GM18511 (cell line): ENCODE results near the gene PPP1R1B.

Experiments used
- ATAC-seq: cut with Tn5 transposase; IDR thresholded peaks from one replicate; pipeline ENCODE4 v1.9.1; 2021; ENCODE audit warnings: mild to moderate bottlenecking, moderate library complexity; ENCODE audit not compliant: unreplicated experiment

Gene PPP1R1B

DNA sequence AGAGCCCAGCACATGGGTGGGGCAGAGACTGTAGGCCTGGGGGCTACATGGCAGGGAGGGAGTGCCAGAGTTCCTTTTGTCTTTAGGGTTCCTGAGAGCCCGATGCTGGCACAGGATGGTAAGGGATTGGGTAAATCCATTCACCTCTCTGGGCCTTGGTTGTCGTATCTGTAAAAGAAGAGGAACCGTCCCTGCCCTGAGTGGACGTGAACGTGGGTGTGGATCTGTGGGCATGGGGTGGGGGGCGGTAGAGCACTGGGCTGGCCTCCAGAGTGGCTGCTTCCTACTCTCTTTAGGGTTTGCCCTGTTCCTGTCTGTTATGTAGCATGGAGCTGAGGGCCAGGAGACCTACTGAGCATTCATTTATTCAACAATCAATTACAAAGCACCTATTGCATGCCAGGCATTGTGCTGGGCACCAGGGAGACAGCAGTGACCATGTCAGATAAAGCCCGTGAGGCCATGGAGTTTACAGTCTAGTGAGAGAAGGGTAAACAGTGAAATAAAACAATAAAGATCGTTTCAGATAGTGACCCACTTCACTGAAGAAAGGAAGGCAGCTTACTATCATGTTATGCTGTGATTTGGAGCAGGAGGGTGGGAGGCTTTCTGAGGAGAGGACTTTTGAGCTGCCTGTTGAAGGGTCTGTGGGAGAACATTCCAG, 25.3 kb downstream of the PPP1R1B start:
- ATAC-seq = no peak

DNA sequence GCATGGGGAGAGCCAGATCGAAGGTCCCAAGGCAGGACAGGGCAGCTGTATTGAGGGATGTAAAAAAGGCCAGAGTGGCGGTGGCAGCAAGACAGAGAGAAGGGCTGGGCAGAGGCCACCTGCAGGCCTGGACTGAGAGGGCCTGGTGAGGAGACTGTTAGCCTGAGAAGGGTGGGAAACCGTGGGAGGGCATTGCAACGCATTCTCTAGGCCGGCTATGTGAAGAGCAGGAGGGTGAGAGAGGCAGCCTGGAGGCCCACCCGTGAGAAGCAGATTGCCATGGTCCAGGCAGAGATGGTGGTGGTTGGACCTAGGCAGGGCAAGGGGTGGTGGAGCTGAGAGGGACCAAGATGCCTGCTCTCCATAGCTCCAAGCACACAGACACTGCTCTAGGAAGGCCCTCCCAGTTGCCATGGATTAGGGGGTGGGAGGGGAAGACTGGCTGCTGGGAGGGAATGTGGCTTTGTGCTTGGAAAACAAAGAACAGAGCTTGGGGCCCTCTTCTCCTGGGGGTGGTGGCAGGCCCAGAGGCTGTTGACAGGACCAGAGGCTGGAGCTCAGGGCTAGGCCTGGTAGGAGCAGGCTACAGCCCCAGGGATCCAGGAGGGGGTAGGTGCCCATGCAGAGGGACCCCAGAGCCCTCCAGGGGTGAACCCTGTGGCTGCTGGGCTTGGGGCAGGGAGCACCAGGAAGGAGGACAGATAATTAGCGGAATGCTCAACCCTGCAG, 26.0 kb downstream of the PPP1R1B start:
- ATAC-seq = no peak

DNA sequence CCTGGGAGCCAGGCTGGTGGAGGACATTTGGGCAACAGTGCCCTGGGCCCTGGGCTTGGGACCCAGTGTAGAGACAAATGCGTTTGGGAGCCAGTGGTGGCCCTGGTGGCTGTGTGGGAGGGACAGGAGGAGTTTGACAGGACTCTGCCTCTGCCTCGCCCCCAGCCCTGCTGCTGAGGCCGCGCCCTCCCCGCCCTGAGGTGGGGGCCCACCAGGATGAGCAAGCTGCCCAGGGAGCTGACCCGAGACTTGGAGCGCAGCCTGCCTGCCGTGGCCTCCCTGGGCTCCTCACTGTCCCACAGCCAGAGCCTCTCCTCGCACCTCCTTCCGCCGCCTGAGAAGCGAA, 26.5 kb downstream of the PPP1R1B start:
- no peak for ATAC-seq

DNA sequence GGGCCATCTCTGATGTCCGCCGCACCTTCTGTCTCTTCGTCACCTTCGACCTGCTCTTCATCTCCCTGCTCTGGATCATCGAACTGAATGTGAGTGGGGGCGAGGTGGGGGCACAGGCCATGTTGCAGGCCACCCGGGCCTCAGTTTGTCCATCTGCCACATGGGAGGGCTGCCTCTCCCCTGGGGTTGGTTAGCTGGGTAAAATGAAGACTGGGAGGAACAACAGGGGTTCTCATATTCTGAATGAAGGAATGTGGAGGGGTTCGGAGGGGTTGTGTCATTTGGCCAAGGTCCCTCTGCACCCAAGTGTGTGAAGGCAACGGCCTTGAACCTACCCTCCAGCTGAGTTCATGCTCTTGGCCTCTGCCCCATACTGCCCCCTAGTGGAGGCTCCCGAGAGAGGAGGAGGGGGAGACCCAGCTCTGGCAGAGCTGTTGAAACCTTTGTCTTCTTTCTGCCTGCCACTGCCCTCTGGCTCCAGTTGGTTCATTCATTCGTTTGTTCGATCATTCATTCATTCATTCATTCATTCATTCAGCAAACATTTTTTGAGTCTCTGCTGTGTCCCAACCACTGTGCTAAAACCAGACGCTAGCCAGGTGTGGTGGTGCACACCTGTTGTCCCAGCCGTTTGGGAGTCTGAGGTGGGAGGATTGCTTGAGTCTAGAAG, 27.0 kb downstream of the PPP1R1B start:
- ATAC-seq = no peak

DNA sequence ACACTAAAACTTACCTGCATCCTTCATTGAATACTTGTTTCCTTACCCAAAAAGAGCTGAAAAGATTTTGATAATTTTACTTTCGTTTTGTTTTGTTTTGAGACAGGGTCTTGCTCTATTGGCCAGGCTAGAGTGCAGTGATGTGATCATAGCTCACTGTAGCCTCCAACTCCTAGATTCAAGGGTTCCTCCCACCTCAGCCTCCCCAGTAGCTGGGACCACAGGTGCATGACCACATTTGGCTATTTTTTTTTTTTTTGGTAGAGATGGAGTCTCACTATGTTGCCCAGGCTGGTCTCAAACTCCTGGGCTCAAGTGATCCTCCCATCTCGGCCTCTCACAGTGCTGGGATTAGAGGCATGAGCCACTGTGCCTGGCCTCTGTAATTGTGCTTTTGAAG, 28.4 kb downstream of the PPP1R1B start:
- no peak for ATAC-seq

DNA sequence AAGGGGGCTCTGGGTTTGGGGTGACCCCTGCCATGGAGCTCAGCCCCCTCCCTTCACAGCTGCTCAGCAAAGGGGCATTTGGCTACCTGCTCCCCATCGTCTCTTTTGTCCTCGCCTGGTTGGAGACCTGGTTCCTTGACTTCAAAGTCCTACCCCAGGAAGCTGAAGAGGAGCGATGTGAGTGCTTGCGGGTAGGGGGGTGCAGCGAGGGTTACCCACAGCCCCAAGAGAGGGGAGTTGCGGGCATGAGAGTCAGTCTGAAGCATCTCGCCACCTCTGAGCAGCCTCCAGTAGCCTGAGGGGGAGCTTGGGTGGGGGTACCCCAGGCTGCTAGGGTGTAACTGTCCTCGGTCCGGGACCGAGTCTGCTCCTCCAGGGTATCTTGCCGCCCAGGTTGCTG, 31.6 kb downstream of the PPP1R1B start:
- no peak for ATAC-seq

DNA sequence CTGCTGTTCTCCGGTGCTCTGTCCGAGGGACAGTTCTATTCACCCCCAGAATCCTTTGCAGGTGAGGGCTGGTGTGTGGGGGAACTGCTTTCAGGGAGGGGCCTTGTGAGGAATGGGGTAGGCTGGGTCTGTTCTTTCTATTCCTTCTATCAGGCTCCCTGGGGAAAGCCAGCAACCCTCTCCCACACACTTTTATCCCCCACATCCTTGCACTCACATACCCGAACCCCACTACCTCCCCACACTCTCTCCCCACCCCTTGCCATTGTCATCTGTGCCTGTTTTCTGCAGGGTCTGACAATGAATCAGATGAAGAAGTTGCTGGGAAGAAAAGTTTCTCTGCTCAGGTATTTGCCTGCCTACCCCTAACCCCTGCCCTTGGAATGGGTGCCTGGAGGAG, 32.0 kb downstream of the PPP1R1B start:
- ATAC-seq = no peak

DNA sequence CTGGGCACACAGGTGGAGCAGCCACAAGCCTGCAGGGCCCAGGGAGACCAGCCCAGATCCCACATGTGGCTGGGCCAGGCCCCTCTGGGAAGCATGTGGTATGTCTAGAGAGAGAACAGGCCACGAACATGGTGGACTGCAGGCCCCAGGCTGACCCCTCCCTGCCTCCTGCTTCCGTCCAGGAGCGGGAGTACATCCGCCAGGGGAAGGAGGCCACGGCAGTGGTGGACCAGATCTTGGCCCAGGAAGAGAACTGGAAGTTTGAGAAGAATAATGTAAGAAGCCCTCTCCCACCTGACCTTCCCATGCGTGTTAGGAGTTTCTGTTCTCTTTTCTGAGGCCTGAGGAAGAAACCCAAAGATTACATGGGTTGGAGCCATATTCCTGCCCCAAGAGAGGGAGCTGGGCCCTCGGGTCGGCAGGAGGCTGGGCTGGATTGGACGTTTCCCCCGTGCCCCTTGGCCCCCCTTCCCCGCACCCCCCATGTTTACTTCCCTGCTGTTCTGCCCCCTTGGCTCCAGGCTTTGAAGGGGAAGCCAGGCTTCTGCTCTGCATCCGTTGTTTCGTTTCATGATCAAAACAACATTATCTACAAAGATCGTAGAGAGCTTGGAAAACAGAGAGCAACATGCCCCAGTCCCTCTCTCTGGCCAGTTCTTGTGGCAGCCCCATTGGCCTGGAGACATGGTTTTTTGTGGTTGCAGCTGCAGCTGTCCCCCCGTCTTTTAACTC, 32.7 kb downstream of the PPP1R1B start:
- no peak for ATAC-seq

DNA sequence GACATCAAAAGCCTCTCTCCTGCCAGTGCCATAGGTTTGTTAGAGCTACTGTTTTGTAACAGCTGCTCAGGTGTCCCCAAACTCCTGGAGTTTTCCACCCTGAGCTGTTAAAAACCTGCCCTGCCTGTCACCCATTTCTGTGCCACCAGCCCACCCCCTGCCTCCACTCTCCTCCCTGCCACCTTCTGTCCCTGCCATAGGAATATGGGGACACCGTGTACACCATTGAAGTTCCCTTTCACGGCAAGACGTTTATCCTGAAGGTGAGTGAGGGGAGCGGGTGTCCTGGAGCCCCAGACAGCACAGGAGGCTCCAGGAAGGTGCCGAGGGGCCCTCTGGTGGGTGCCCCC, 33.2 kb downstream of the PPP1R1B start:
- ATAC-seq = no peak

DNA sequence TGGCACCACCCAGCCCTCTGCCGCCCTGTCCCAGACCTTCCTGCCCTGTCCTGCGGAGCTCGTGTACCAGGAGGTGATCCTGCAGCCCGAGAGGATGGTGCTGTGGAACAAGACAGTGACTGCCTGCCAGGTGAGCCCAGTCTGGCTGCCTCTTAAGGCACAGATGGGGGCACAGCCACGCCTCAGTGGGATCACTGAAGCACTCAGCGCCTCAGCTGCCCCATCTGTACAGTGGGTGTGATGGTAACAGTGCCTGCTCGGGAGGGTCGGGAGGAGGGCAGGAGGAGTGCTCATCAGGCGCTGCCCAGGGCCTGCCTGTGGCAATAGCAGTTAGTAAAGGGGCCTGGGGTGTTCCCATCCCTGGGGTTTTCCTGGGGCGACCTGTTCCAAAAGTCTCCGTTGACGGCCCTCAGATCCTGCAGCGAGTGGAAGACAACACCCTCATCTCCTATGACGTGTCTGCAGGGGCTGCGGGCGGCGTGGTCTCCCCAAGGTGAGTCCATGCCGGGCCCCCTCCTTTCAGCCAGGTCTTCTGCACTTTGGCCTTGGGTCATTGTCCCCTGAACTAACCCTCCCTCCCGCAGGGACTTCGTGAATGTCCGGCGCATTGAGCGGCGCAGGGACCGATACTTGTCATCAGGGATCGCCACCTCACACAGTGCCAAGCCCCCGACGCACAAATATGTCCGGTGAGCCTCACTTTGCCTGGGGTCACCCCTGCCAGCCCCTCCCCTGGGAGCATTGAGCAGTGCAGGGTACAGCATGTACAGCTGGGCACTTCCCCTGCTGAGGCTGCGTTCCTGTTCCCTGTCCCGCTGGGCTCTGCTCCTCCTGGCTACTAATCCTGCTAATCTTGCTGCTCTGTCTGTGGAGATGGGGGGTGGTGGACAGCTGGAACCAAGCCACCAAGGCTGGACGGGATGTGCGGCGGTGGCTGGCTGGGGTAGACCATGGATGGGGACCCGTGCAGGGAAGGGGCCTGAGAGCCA, 33.9 kb downstream of the PPP1R1B start:
- no peak for ATAC-seq

DNA sequence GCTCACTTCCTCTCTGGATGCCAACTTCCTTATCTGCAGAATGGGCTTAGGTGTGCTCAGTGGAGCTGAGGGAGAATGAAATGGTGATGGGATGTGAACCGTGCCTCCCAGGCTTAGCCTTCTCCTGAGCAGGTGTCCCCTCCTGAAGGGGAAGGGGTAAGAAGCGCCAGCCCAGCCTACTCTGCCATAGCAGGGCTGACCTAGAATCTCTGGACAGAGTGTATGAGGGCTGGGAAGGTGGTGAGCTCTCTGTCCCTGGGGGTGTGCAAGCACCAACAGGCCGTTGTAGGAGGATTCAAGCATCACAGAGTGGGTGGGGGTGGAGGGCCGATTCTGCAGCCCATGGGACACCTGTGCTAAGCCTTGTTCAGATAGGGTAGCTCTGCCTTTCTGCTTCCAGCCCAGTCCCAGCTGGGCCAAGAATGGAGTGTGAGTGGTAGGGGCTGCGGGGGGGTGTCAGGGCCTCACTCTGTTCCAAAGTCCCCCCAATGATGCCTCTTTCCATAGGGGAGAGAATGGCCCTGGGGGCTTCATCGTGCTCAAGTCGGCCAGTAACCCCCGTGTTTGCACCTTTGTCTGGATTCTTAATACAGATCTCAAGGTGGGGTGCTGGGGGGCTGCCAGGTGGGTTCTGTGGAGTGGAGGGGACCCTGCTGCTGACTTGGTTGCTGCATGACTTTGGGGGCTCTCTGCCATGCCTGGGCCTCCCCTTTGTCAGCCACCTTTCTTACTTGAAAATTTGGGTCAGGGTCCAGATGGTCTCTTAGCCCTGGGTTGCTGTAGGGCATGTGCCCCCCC, 35.2 kb downstream of the PPP1R1B start:
- no peak for ATAC-seq

DNA sequence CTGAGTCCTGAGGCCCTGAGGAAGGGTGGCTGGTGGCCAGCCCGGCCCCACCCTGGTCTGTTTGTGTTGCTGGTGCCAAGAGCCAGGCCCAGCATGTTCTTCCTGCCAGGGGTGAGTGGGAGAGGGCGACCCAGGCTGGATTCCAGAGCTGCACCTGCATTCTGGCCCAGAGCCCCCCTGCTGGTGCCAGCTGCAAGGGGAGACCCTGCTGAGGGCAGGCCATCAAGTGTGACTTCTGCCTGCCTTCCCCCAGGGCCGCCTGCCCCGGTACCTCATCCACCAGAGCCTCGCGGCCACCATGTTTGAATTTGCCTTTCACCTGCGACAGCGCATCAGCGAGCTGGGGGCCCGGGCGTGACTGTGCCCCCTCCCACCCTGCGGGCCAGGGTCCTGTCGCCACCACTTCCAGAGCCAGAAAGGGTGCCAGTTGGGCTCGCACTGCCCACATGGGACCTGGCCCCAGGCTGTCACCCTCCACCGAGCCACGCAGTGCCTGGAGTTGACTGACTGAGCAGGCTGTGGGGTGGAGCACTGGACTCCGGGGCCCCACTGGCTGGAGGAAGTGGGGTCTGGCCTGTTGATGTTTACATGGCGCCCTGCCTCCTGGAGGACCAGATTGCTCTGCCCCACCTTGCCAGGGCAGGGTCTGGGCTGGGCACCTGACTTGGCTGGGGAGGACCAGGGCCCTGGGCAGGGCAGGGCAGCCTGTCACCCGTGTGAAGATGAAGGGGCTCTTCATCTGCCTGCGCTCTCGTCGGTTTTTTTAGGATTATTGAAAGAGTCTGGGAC, 36.0 kb downstream of the PPP1R1B start:
- no peak for ATAC-seq

DNA sequence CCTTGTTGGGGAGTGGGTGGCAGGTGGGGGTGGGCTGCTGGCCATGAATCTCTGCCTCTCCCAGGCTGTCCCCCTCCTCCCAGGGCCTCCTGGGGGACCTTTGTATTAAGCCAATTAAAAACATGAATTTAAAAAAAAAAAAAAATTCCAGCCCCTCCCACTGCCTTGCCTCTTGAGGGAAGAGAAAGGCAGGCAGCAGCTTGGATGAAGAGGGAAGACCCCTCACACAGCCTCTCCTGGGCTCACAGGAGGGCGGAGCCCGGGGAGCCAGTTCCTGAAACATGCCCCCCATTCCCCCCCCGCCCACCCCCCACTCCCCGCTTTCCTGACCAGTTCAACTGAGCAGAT, 36.6 kb downstream of the PPP1R1B start:
- no peak for ATAC-seq

DNA sequence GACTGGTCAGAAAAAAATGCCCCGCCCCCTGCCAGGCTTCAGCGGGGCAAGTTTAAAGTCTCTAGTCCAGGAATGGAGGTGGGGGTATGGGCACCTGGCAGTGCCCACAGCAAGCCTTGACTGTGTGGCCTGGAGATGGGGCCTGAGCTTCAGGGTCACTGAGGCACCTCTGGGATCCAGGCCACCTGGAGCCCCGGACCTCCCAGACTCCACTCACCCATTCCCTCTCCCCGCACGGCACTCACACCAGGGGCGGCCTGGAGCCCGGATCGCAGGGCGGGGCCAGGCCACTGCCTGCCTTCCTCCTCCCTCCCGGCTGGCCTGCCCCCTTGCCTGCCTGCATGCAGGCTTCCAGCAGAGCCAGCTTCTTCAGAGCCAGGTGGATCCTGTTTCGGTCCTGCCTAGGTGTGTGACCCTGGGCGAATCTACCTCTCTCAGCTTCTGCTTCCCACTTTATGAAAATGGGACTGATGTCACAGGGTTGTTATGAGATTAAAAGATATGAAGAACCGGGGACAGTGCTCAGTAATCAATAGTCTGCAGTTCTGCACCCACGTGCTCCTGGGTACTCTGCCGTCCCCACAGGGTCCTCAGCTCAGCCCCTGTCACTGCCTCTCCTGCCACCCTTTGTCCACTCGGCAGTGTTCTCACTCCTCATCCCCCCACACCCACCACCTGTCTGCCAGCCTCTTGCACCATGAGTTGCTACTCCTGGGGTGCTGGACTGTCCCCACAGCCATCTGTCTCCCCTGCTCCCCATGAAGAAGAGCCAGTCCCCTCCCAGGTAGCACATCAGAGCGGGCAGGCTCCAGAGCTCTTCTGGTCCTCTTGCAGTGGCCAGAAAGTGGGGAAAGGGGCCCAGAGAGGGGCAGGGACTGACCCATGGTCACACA, 37.2 kb downstream of the PPP1R1B start:
- no peak for ATAC-seq

DNA sequence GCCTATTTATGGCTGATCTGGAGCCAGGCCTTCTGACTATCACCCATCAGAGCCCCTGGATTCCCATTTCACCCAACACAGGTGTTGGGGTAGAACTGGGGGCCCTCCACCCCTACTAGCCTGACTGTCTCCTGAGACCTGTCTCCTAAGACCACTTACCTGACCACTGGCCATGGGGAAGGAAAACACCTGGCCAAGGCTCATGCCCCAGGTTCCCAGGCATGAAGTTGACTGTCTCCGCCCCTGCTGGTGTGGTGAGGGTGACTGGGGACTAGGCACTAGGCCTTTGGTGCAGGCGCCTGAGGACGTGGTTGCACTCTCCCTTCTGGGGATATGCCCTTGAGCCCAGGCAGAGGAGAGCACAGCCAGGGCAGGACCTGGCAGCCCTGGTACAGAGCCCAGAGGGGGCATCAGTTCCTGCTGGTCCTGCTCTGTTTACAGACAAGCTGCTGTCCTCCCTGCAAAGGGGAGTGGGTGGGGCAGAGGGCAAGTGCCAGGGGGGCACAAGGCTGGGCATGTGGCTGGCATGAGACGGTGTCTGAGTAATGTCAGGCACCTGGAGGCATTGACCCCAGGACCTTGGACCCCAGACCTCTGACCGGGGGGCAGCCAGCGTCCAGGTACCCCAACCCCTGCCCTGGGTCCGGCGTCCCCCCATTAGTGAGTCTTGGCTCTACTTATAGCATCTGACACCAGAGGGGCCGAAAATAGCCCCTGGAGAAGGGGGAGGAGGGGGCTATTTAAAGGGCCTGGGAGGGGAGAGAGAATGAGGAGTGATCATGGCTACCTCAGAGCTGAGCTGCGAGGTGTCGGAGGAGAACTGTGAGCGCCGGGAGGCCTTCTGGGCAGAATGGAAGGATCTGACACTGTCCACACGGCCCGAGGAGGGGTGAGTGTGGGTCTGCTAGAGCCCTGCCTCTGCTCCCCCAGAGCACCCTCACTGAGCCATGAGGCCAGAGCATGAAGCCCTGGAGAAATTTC, 38.1 kb downstream of the PPP1R1B start, which contains the start of gene TCAP:
Gene TCAP, plus strand, starts transcription at position 769 of the 981 bp plus-strand sequence. Its CDS starts 11 bp downstream, at position 780.
- ATAC-seq = no peak

DNA sequence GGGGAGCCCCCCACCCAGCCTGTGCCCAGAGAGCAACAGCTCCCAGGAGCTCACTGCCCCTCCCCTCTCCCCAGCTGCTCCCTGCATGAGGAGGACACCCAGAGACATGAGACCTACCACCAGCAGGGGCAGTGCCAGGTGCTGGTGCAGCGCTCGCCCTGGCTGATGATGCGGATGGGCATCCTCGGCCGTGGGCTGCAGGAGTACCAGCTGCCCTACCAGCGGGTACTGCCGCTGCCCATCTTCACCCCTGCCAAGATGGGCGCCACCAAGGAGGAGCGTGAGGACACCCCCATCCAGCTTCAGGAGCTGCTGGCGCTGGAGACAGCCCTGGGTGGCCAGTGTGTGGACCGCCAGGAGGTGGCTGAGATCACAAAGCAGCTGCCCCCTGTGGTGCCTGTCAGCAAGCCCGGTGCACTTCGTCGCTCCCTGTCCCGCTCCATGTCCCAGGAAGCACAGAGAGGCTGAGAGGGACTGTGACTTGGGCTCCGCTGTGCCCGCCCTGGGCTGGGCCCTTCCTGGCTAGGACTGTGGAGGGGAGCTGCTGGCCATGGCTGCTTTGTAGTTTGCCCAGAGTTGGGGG, 39.0 kb downstream of the PPP1R1B start:
- ATAC-seq = no peak
